Mucosa of rectum (tissue), 2 donors: ENCODE data around the gene DIRAS1.

Source experiments
- H3K27ac ChIP-seq, 2 donors: one replicate each; pipeline ENCODE4 v1.7.0; 2013; ENCODE audit warnings: inconsistent platforms in 2 of 2, low read depth in 2 of 2, low read length in 2 of 2
- H3K27me3 ChIP-seq, 2 donors: one replicate each; pipeline ENCODE4 v1.7.0; 2013; ENCODE audit warnings: low read length in 2 of 2; ENCODE audit not compliant: control insufficient read depth in 2 of 2, insufficient read depth in 2 of 2
- H3K36me3 ChIP-seq, 2 donors: one replicate each; pipeline ENCODE4 v1.7.0; 2013; ENCODE audit warnings: low read length in 2 of 2; ENCODE audit not compliant: control insufficient read depth in 2 of 2, insufficient read depth in 2 of 2
- H3K4me1 ChIP-seq, 2 donors: one replicate each; pipeline ENCODE4 v1.7.0; 2013; ENCODE audit warnings: low read length in 2 of 2, mild to moderate bottlenecking in 1 of 2; ENCODE audit not compliant: control insufficient read depth in 2 of 2, insufficient read depth in 2 of 2
- H3K4me3 ChIP-seq, 2 donors: one replicate each; pipeline ENCODE4 v1.7.0; 2013; ENCODE audit warnings: low read length in 2 of 2
- H3K9ac ChIP-seq, 2 donors: one replicate each; pipeline ENCODE4 v1.7.0; 2013; ENCODE audit warnings: low read length in 2 of 2, low read depth in 1 of 2, mild to moderate bottlenecking in 1 of 2
- H3K9me3 ChIP-seq, 2 donors: one replicate each; pipeline ENCODE4 v1.7.0; 2013; ENCODE audit warnings: low read length in 2 of 2; ENCODE audit not compliant: control insufficient read depth in 2 of 2
- donor health status: healthy.
- donor health status: Normal muscosa, but diverticular disease.

Gene DIRAS1

DNA sequence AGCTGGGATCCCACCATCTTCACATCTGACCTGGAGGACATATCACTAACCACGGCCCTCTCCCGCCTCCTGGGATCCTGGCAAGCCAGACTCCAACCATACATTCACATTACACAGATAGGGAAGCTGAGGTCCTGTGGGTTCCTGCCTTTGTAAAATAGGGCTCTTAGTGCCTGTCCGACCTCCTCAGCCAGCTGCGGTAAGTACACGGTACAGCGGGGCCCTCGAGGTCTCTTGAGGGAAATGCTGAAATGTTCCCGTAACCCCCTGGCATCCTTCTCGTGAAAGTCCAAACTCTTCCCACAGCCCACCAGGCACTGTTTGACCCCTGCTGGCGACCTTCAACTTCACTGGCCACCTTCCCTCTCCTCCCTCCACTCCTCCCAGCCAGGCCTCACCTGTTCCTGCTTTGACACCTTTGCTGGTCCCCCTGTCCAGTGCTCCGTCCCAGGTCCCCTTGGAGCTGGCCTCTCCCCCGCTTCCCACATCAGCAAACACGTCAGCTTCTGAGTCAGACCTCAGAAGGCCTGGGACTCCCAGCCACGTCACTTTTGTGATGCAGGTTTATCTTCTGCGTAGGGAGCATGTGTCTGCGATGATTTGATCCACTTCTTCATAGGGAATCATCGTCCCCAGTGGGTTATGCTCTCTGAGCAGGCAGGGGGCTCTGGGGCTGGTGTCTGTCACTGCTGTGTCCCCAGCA is 9.8 kb downstream of the DIRAS1 start:
- no peaks in the 10 kb centered on the region for H3K4me1 ChIP-seq
- no peaks in the 10 kb centered on the region for H3K27me3 ChIP-seq
- no peaks in the 10 kb centered on the region for H3K36me3 ChIP-seq
- H3K9ac ChIP-seq: no peak overlapping the region
- peak overlapping the region in 1 of 2 donors; percentile 23 for H3K27ac ChIP-seq
- peaks cover 0 to 4% of the 10 kb centered on the region in 2 donors for H3K9me3 ChIP-seq
- no peak overlapping the region for H3K4me3 ChIP-seq

DNA sequence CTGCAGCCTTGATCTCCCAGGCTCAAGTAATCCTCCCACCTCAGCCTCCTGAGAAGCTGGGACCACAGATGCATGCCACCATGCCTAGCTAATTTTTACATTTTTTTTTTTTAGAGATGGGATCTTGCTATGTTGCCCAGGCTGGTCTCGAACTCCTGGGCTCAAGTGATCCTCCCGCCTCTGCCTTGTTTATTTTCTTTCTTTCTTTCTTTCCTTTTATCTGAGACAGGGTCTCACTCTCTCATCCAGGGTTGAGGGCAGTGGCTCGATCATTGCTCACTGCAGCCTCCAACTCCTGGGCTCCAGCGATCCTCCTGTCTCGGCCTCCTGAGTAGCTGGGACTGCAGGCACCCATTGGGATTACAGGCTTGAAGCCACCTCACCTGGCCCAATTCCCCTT is 14.9 kb downstream of the DIRAS1 start:
- Histone ChIP-seq H3K27me3 (no peaks in the 10 kb centered on the region), H3K27ac (no peak overlapping the region), H3K4me3 (no peak overlapping the region), H3K9ac (no peak overlapping the region), H3K4me1 (peaks cover 0 to 5% of the 10 kb centered on the region in 2 donors), H3K36me3 (no peaks in the 10 kb centered on the region), H3K9me3 (no peaks in the 10 kb centered on the region)

- Histone ChIP-seq H3K4me3 (no peak overlapping the region), H3K27ac (no peak overlapping the region), H3K27me3 (no peaks in the 10 kb centered on the region), H3K9me3 (no peaks in the 10 kb centered on the region), H3K4me1 (peaks cover 0 to 5% of the 10 kb centered on the region in 2 donors), H3K9ac (no peak overlapping the region), H3K36me3 (no peaks in the 10 kb centered on the region)
Observed at GRCh38 chr19:2703691-2704216, 17.4 kb downstream of the DIRAS1 start.

GRCh38 chr19:2703077-2703437 is 18.1 kb downstream of the DIRAS1 start:
- Histone ChIP-seq H3K9ac (peak overlapping the region in 1 of 2 donors; percentile 14), H3K27ac (no peak overlapping the region), H3K4me1 (peaks cover 0 to 5% of the 10 kb centered on the region in 2 donors), H3K36me3 (no peaks in the 10 kb centered on the region), H3K27me3 (no peaks in the 10 kb centered on the region), H3K4me3 (peak overlapping the region; percentile 25 to 64), H3K9me3 (no peaks in the 10 kb centered on the region)

DNA sequence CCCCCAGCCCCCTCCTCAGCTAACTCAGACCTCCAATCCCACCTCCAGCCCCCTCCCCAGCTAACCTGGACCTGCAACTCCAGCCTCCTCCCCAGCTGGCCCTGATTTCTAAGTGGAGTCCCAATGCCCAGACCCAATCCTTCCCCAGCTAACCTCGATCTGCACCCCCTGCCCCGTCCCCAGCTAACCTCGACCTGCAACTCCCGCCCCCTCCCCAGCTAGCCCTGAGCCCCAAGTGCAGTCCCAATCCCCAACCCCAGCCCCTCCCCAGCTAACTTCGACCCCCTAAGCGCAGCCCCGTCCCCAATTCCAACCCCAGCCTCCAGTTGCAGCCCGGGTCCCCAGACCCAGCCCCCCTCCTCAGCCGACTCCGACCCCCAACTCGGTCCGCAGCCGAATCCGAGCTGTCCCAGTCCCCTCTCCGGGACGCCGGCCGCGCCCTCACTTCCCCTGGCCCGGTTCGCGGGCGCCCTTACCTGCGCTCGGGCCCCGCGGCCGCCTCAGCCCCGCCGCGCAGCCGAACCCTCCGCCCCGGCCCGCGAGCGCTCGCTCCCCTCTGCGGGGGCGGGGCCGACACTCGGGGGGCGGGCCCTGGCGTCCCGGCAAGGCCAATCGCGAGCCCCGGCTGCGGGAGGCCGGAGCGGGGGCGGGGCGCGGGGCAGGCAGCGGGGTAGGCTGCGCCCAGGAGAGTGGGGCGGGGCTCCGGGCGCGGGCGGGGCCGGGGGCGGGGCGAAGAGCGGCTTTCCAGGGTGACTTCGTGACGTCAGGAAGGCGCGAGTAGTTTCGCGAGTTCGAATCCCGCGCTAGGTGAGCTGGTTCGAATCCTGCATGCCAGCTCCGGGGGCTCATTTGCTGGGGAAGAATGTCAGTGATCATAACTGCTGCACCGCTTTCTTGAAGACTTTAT is 18.7 kb downstream of the DIRAS1 start, which contains the start of gene GNG7:
GNG7 (minus strand) TSS at position 525 of the 907 bp plus-strand sequence. CDS start 182,006 bp downstream, outside the sequence.
- peak within 1 kb of the TSS; percentile 63 to 64 for H3K9ac ChIP-seq
- H3K4me3 ChIP-seq: peak within 1 kb of the TSS; percentile 64 to 65
- no peaks in the 10 kb centered on the region for H3K36me3 ChIP-seq
- no peaks in the 10 kb centered on the region for H3K27me3 ChIP-seq
- H3K4me1 ChIP-seq: peaks cover 0 to 5% of the 10 kb centered on the region in 2 donors
- no peaks in the 10 kb centered on the region for H3K9me3 ChIP-seq
- H3K27ac ChIP-seq: peak within 1 kb of the TSS in 1 of 2 donors; percentile 32

DNA sequence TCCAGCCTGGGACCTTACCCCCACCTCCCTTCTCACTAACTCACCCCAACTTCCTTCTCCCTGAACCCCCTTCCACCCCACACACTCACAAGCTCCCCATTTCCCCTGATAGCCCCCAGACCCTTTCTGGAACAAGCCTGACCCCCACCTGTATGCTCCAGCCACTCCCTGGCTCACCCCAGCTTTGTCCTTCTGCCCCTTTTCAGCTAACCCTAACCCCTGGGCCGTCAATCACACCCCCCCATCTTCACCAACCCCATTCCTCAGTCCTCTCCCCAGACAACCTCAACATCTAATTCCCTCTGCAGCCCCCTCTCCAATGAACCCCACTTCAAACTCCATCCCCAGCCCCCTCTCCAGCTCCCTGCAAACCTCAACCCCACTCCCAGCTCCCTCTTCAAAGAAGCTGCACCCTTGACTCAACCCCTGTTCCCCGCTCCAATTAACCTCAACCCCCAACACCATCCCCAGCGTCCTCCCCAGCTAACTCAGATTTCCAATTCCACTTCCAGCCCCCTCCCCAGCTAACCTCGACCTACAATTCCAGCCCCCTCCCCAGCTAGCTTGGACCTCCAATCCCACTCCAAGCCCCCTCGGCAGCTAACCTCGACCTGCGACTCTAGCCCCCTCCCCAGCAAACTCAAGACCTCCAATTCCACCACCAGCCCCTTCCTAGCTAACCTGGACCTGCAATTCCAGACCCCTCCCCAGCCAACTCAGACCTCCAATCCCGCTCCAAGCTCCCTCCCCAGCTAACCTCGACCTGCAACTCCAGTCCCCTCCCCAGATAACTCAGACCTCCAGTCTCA is 19.6 kb downstream of the DIRAS1 start:
- Histone ChIP-seq H3K27me3 (no peaks in the 10 kb centered on the region), H3K36me3 (no peaks in the 10 kb centered on the region), H3K27ac (peak overlapping the region in 1 of 2 donors; percentile 32), H3K4me1 (peaks cover 0 to 5% of the 10 kb centered on the region in 2 donors), H3K9ac (peak overlapping the region in 1 of 2 donors; percentile 63), H3K9me3 (no peaks in the 10 kb centered on the region), H3K4me3 (peak overlapping the region; percentile 11 to 59)

GRCh38 chr19:2700660-2701360 is 20.4 kb downstream of the DIRAS1 start:
- H3K4me1 ChIP-seq: peaks cover 0 to 5% of the 10 kb centered on the region in 2 donors
- peak overlapping the region in 1 of 2 donors; percentile 8 for H3K4me3 ChIP-seq
- H3K27me3 ChIP-seq: no peaks in the 10 kb centered on the region
- peak overlapping the region in 1 of 2 donors; percentile 24 for H3K9ac ChIP-seq
- peak overlapping the region in 1 of 2 donors; percentile 32 for H3K27ac ChIP-seq
- H3K36me3 ChIP-seq: no peaks in the 10 kb centered on the region
- no peaks in the 10 kb centered on the region for H3K9me3 ChIP-seq

GRCh38 chr19:2699413-2700140 is 21.6 kb downstream of the DIRAS1 start:
- H3K27me3 ChIP-seq: no peaks in the 10 kb centered on the region
- H3K9ac ChIP-seq: no peak overlapping the region
- H3K27ac ChIP-seq: peak overlapping the region; percentile 51 to 63
- H3K4me3 ChIP-seq: peak overlapping the region in 1 of 2 donors; percentile 1
- no peaks in the 10 kb centered on the region for H3K9me3 ChIP-seq
- no peaks in the 10 kb centered on the region for H3K36me3 ChIP-seq
- peaks cover 0 to 5% of the 10 kb centered on the region in 2 donors for H3K4me1 ChIP-seq

DNA sequence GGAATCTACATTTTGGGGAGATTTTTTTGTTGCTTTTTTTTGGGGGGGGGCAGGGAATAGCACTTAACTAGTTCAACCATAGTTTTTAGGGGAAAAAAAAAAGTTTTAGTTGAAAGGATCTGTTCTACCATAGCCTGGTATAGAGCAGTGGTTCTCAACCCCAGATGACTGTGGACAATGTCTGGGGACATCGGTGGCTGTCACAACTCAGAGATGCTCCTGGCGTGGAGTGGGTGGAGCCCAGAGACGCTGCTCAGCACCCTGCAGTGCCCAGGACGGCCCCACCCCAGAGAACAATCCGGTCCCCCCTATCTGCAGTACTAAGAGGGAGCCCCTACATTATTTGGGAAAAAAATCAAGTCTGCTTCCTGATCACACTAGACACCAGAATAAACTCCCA is 27.0 kb downstream of the DIRAS1 start:
- no peak overlapping the region for H3K4me3 ChIP-seq
- no peaks in the 10 kb centered on the region for H3K4me1 ChIP-seq
- H3K27me3 ChIP-seq: no peaks in the 10 kb centered on the region
- peaks cover 0 to 2% of the 10 kb centered on the region in 2 donors for H3K36me3 ChIP-seq
- no peak overlapping the region for H3K27ac ChIP-seq
- H3K9me3 ChIP-seq: no peaks in the 10 kb centered on the region
- no peak overlapping the region for H3K9ac ChIP-seq
